GM12878 (cell line): ENCODE measurements around the gene TNNT2. TPM values are rescaled to one million over a fixed set of nuclear protein-coding genes. Genes with fewer than 3 reads are reported as not detected.
A peak's percentile ranks its signal among the peaks of the same experiment; 100 is the strongest.

Experiments used
- BACH1 ChIP-seq: fragments of 450-650 bp; IDR thresholded peaks from 2 replicates; pipeline ENCODE4 v1.6.1; 2017; ENCODE audit warnings: mild to moderate bottlenecking, borderline replicate concordance
- BMI1 ChIP-seq: fragments of 450-650 bp; IDR thresholded peaks from 2 replicates; pipeline ENCODE4 v1.6.1; 2016; ENCODE audit warnings: mild to moderate bottlenecking, moderate library complexity, borderline replicate concordance
- BRCA1 ChIP-seq: IDR thresholded peaks from 2 replicates; pipeline ENCODE4 v1.6.1; 2011; ENCODE audit warnings: low read depth, low read length, improper control_type of control experiment
- EED ChIP-seq: sonication (generic); IDR thresholded peaks from 2 replicates; pipeline ENCODE4 v1.6.1; 2016; ENCODE audit warnings: antibody characterized with exemption, low read depth
- EZH2 ChIP-seq: IDR thresholded peaks from 2 replicates; pipeline ENCODE4 v1.6.1; 2012; ENCODE audit warnings: low read depth, mild to moderate bottlenecking, control low read depth, inconsistent platforms, low read length, borderline replicate concordance; ENCODE audit not compliant: control insufficient read depth
- HDAC2 ChIP-seq: fragments of 200-600 bp; sonication (generic); IDR thresholded peaks from 2 replicates; pipeline ENCODE4 v1.6.1; 2017
- HDGF ChIP-seq: fragments of 450-650 bp; IDR thresholded peaks from 2 replicates; pipeline ENCODE4 v1.6.1; 2016; ENCODE audit warnings: antibody characterized with exemption
- IKZF2 ChIP-seq, 2 experiments: fragments of 450-650 bp; IDR thresholded peaks; 2 replicates each; pipeline ENCODE4 v1.6.1; 2017; ENCODE audit warnings: mild to moderate bottlenecking in 2 of 2, moderate library complexity in 2 of 2
- JUND ChIP-seq: IDR thresholded peaks from 2 replicates; pipeline ENCODE4 v1.6.1; 2012; ENCODE audit warnings: low read depth, mild to moderate bottlenecking, low read length, improper control_type of control experiment, moderate library complexity
- MAX ChIP-seq: IDR thresholded peaks from 2 replicates; pipeline ENCODE4 v1.6.1; 2012; ENCODE audit warnings: low read depth, low read length, improper control_type of control experiment
- NBN ChIP-seq: fragments of 450-650 bp; IDR thresholded peaks from 2 replicates; pipeline ENCODE4 v1.6.1; 2016
- NFXL1 ChIP-seq: fragments of 450-650 bp; IDR thresholded peaks from 2 replicates; pipeline ENCODE4 v1.6.1; 2017; ENCODE audit warnings: antibody characterized with exemption, mild to moderate bottlenecking, borderline replicate concordance
- NFYA ChIP-seq: IDR thresholded peaks from 2 replicates; pipeline ENCODE4 v1.6.1; 2011; ENCODE audit warnings: low read depth, mild to moderate bottlenecking, low read length, improper control_type of control experiment, borderline replicate concordance
- POLR2A ChIP-seq: IDR thresholded peaks from 2 replicates; pipeline ENCODE4 v1.6.1; 2011; ENCODE audit warnings: low read depth, mild to moderate bottlenecking, low read length
- POLR2AphosphoS2 ChIP-seq: IDR thresholded peaks from 2 replicates; pipeline ENCODE4 v1.6.1; 2011; ENCODE audit warnings: low read depth, mild to moderate bottlenecking, low read length, improper control_type of control experiment, moderate library complexity
- SREBF1 ChIP-seq: IDR thresholded peaks from 2 replicates; pipeline ENCODE4 v1.6.1; 2012; ENCODE audit warnings: mild to moderate bottlenecking, low read length
- TCF12 ChIP-seq: IDR thresholded peaks from 2 replicates; pipeline ENCODE4 v1.6.1; 2011; ENCODE audit warnings: low read depth, mild to moderate bottlenecking, low read length
- TCF3 ChIP-seq: IDR thresholded peaks from 2 replicates; pipeline ENCODE4 v1.6.1; 2012; ENCODE audit warnings: low read depth, mild to moderate bottlenecking, low read length, borderline replicate concordance; ENCODE audit not compliant: insufficient read depth
- WRNIP1 ChIP-seq: IDR thresholded peaks from 2 replicates; pipeline ENCODE4 v1.6.1; 2011; ENCODE audit warnings: low read depth, low read length, improper control_type of control experiment, borderline replicate concordance
- ZNF274 ChIP-seq: IDR thresholded peaks from one replicate; pipeline ENCODE4 v1.8.0; 2011; ENCODE audit not compliant: insufficient read length, insufficient read depth
- ZNF592 ChIP-seq: fragments of 450-650 bp; IDR thresholded peaks from 2 replicates; pipeline ENCODE4 v1.6.1; 2017; ENCODE audit warnings: mild to moderate bottlenecking, moderate library complexity
- ZSCAN29 ChIP-seq: fragments of 450-650 bp; IDR thresholded peaks from 2 replicates; pipeline ENCODE4 v1.6.1; 2017; ENCODE audit warnings: mild to moderate bottlenecking, moderate library complexity
- polyA plus RNA-seq, 11 experiments: library from polyadenylated mRNA; depleted of rRNA in 4 of 11; unstranded in 6 of 11; stranded (reverse) in 5 of 11; fragments of >200 nt; fragmentation: Nextera tagmentation in 4 of 11; fragmentation: Illumina TruSeq in 1 of 11; extraction: Ambion mirVana in 4 of 11; extraction: Trizol in 1 of 11; gene quantifications; 1 replicate in 1 of 11; 2 replicates in 10 of 11; pipeline versions ENCODE4 v1.2.1 to v1.2.3, GENCODE V29; 2011 to 2016; ENCODE audit warnings: inconsistent platforms in 2 of 11, missing spikeins in 2 of 11, low read depth in 1 of 11
- total RNA-seq, 4 experiments: library from RNA; depleted of rRNA in 3 of 4; stranded (reverse); fragments of >200 nt in 3 of 4; fragmentation: Illumina TruSeq in 1 of 4; extraction: Trizol in 1 of 4; gene quantifications; 2 replicates each; pipeline versions ENCODE4 v1.2.1 to v1.2.3, GENCODE V29; 2013 to 2021
- TF ChIP-seq, protein P1 (sequence below): fragments of 450-650 bp; IDR thresholded peaks from 2 replicates; pipeline ENCODE4 v1.6.1; 2017; ENCODE audit warnings: mild to moderate bottlenecking
- TF ChIP-seq, protein P2 (sequence below): fragments of 150-350 bp; IDR thresholded peaks from 2 replicates; pipeline ENCODE4 v1.6.1; 2016; ENCODE audit warnings: low read depth, low read length

TNNT2 gene
- total and polyA plus RNA-seq, 10 of the 15 experiments (the other 5 are each of a cell fraction or from before 2014, with no cell fraction given), result 2.2 TPM; not detected in 9

GRCh38 chr1:201408176-201408833, 30.8 kb upstream of the TNNT2 start (continued):
- TF ChIP-seq ZNF592 (0 out of 2 replicates have a peak, but pooled peaks have one; percentile 36), EED (no peak), WRNIP1 (no peak), ZSCAN29 (no peak), IKZF2 (IDR thresholded peaks at IDR 0.05) (no peak; a peak in 1 of 4 replicates), TCF3 (no peak), HDGF (no peak; the same call in 1 of the 2 replicates), BACH1 (no peak), SREBF1 (no peak), EZH2 (no peak), JUND (no peak), POLR2AphosphoS2 (no peak), BMI1 (no peak), MAX (no peak), HDAC2 (no peak), BRCA1 (no peak), ZNF274 (no peak), NFXL1 (no peak), TCF12 (no peak), POLR2A (no peak), NBN (peak; percentile 62; the same call in 1 of the 2 replicates), NFYA (no peak)
- TF ChIP-seq, protein P1, sequence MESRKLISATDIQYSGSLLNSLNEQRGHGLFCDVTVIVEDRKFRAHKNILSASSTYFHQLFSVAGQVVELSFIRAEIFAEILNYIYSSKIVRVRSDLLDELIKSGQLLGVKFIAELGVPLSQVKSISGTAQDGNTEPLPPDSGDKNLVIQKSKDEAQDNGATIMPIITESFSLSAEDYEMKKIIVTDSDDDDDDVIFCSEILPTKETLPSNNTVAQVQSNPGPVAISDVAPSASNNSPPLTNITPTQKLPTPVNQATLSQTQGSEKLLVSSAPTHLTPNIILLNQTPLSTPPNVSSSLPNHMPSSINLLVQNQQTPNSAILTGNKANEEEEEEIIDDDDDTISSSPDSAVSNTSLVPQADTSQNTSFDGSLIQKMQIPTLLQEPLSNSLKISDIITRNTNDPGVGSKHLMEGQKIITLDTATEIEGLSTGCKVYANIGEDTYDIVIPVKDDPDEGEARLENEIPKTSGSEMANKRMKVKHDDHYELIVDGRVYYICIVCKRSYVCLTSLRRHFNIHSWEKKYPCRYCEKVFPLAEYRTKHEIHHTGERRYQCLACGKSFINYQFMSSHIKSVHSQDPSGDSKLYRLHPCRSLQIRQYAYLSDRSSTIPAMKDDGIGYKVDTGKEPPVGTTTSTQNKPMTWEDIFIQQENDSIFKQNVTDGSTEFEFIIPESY, result no peak
- TF ChIP-seq, protein P2, sequence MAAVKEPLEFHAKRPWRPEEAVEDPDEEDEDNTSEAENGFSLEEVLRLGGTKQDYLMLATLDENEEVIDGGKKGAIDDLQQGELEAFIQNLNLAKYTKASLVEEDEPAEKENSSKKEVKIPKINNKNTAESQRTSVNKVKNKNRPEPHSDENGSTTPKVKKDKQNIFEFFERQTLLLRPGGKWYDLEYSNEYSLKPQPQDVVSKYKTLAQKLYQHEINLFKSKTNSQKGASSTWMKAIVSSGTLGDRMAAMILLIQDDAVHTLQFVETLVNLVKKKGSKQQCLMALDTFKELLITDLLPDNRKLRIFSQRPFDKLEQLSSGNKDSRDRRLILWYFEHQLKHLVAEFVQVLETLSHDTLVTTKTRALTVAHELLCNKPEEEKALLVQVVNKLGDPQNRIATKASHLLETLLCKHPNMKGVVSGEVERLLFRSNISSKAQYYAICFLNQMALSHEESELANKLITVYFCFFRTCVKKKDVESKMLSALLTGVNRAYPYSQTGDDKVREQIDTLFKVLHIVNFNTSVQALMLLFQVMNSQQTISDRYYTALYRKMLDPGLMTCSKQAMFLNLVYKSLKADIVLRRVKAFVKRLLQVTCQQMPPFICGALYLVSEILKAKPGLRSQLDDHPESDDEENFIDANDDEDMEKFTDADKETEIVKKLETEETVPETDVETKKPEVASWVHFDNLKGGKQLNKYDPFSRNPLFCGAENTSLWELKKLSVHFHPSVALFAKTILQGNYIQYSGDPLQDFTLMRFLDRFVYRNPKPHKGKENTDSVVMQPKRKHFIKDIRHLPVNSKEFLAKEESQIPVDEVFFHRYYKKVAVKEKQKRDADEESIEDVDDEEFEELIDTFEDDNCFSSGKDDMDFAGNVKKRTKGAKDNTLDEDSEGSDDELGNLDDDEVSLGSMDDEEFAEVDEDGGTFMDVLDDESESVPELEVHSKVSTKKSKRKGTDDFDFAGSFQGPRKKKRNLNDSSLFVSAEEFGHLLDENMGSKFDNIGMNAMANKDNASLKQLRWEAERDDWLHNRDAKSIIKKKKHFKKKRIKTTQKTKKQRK, result no peak
